Ecto neural progenitor cell (in vitro differentiated cells): Measurements from ENCODE around the gene DFFA.
"Not testable (repeated sequence)": the region's sequence is repeated elsewhere in the genome, so short reads cannot be mapped to it uniquely, and the experiment has no call there.

Experiments
- DNase-seq: peaks from one replicate; pipeline ENCODE4 v3.0.0-alpha.2; 2018; ENCODE audit warnings: low spot score

Gene DFFA

GRCh38 chr1:10504249-10504648 lies 31.9 kb upstream of the DFFA start:
- no peak for DNase-seq

- no peak for DNase-seq
These were observed 29.9 kb upstream of the DFFA start for GRCh38 chr1:10502206-10502605.

- no peak for DNase-seq
These were observed 25.9 kb upstream of the DFFA start for GRCh38 chr1:10498231-10498630.

GRCh38 chr1:10497109-10497508 lies 24.8 kb upstream of the DFFA start:
- DNase-seq: no peak

- DNase-seq: no peak
These were observed 23.6 kb upstream of the DFFA start for GRCh38 chr1:10495952-10496351.

- no peak for DNase-seq
These were observed 23.1 kb upstream of the DFFA start for GRCh38 chr1:10495475-10495817.

- DNase-seq: peak; percentile 88
These were observed 22.6 kb upstream of the DFFA start for GRCh38 chr1:10494754-10495474.

- no peak for DNase-seq
These were observed 22.1 kb upstream of the DFFA start for GRCh38 chr1:10494418-10494753.

- peak; percentile 58 for DNase-seq
These were observed 18.1 kb upstream of the DFFA start for GRCh38 chr1:10490286-10490970.

GRCh38 chr1:10489291-10490055 lies 17.1 kb upstream of the DFFA start:
- no peak for DNase-seq

- no peak for DNase-seq
These were observed 12.2 kb upstream of the DFFA start for GRCh38 chr1:10484521-10484920.

GRCh38 chr1:10480614-10481013 lies 8.3 kb upstream of the DFFA start:
- DNase-seq: no peak

- no peak for DNase-seq
These were observed 7.0 kb upstream of the DFFA start for GRCh38 chr1:10479296-10479695.

GRCh38 chr1:10475510-10475909 lies 3.2 kb upstream of the DFFA start:
- DNase-seq: no peak

GRCh38 chr1:10474613-10475507 lies 2.5 kb upstream of the DFFA start, which contains the start of gene PEX14:
TSS of gene PEX14 (plus strand) at chr1:10474950. CDS start at chr1:10474967, 17 bp downstream.
- DNase-seq: peak; percentile 94

- DNase-seq: not testable (repeated sequence)
These were observed 1.9 kb upstream of the DFFA start for GRCh38 chr1:10474309-10474612.

- DNase-seq: no peak
These were observed 926 bp upstream of the DFFA start for GRCh38 chr1:10473145-10473765.

GRCh38 chr1:10471411-10472219 lies 714 bp downstream of the DFFA start:
- DNase-seq: peak; percentile 56

- no peak for DNase-seq
These were observed 2.3 kb downstream of the DFFA start for GRCh38 chr1:10470043-10470442.

GRCh38 chr1:10467078-10467477 lies 5.3 kb downstream of the DFFA start:
- no peak for DNase-seq

- DNase-seq: no peak
These were observed 13.1 kb downstream of the DFFA start for GRCh38 chr1:10459184-10459583.
